Stimulated activated CD4-positive, alpha-beta T cell treated with anti-CD3 and anti-CD28 coated beads, Interleukin-1b, Interleukin-23, amount 100 ng/mL, for 1 hour (primary cell): Measurements from ENCODE around the gene PAX4.

ENCODE experiments used
- DNase-seq, 2 donors: peaks; one replicate each; pipeline ENCODE4 v3.0.0-alpha.2; 2020; ENCODE audit warnings: low read depth in 2 of 2

The PAX4 gene

GRCh38 chr7:127618042-127618441 is at the start of gene PAX4:
PAX4 (minus strand) TSS chr7:127618142; CDS start chr7:127615928, 2,214 bp downstream.
- no peak for DNase-seq

- DNase-seq: no peak
These were observed 49.2 kb upstream of the PAX4 start for GRCh38 chr7:127667017-127667670.

GRCh38 chr7:127666602-127667001 is 48.7 kb upstream of the PAX4 start:
- DNase-seq: no peak

- no peak for DNase-seq
These were observed 48.0 kb upstream of the PAX4 start for GRCh38 chr7:127665922-127666321.

- no peak for DNase-seq
These were observed 41.2 kb upstream of the PAX4 start for GRCh38 chr7:127658970-127659630.

GRCh38 chr7:127657500-127657899 is 39.6 kb upstream of the PAX4 start:
- no peak for DNase-seq

GRCh38 chr7:127655720-127656119 is 37.8 kb upstream of the PAX4 start:
- no peak for DNase-seq

- no peak for DNase-seq
These were observed 36.8 kb upstream of the PAX4 start for GRCh38 chr7:127654404-127655394.

GRCh38 chr7:127653396-127653795 is 35.5 kb upstream of the PAX4 start:
- DNase-seq: no peak

GRCh38 chr7:127652333-127653248 is 34.6 kb upstream of the PAX4 start:
- no peak for DNase-seq

GRCh38 chr7:127651556-127652332 is 33.8 kb upstream of the PAX4 start, which contains the start of gene SND1:
SND1 (plus strand) TSS chr7:127652194; CDS start chr7:127652374, 180 bp downstream.
- DNase-seq: peak; percentile 92 to 93

- DNase-seq: no peak
These were observed 33.1 kb upstream of the PAX4 start for GRCh38 chr7:127650847-127651555.

- no peak for DNase-seq
These were observed 31.0 kb upstream of the PAX4 start for GRCh38 chr7:127648986-127649385.

GRCh38 chr7:127647636-127648035 is 29.7 kb upstream of the PAX4 start:
- no peak for DNase-seq

GRCh38 chr7:127644484-127644883 is 26.5 kb upstream of the PAX4 start:
- no peak for DNase-seq

- DNase-seq: no peak
These were observed 20.3 kb upstream of the PAX4 start for GRCh38 chr7:127638197-127638596.

GRCh38 chr7:127635659-127636285 is 17.8 kb upstream of the PAX4 start:
- DNase-seq: no peak

- no peak for DNase-seq
These were observed 14.5 kb upstream of the PAX4 start for GRCh38 chr7:127632276-127632910.
